Endothelial cell of umbilical vein (primary cell): Measurements from ENCODE around the gene TOB1. TPM values are rescaled to one million over a fixed set of nuclear protein-coding genes. Genes with fewer than 3 reads are reported as not detected.

ENCODE experiments used
- BruUV-seq: library from RNA; stranded (reverse); fragments of 400-500 nt; replicated peaks from 2 replicates; lab custom pipeline; 2021; lab: Mats Ljungman, UMichigan
- CTCF ChIA-PET: fragments of 300-600, 350-600 bp; sonication (Branson Sonifier 250); formaldehyde crosslinking; loops from one replicate; lab custom pipeline; 2021; ENCODE audit warnings: antibody characterized with exemption, inconsistent platforms; lab: Charles Lee
- POLR2A ChIA-PET: fragments of 300-600, 350-600 bp; sonication (Branson Sonifier 250); formaldehyde crosslinking; loops from one replicate; lab custom pipeline; 2021; ENCODE audit warnings: antibody characterized with exemption, inconsistent platforms; lab: Charles Lee
- DNase-seq: peaks from one replicate; pipeline ENCODE4 v3.0.0-alpha.2; 2011; ENCODE audit warnings: low read depth, low spot score
- FAIRE-seq: peaks from 2 replicates; lab custom pipeline; 2011; peaks lifted over from hg19 to GRCh38; lab: Jason Lieb, UNC
- H2AFZ ChIP-seq: 2 replicates; pipeline ENCODE4 v1.6.0; 2012; ENCODE audit warnings: low read depth, low read length, control low read depth, inconsistent platforms
- H3K27ac ChIP-seq: 2 replicates; pipeline ENCODE4 v1.5.1; 2011; ENCODE audit warnings: low read depth, mild to moderate bottlenecking, control low read depth, low read length, moderate library complexity; ENCODE audit not compliant: insufficient read depth
- H3K27me3 ChIP-seq, 2 experiments: 2 replicates each; pipeline versions ENCODE4 v1.6.0 to v1.6.1; 2011; ENCODE audit warnings: low read length in 2 of 2, mixed read lengths in 1 of 2; ENCODE audit not compliant: control insufficient read depth in 2 of 2, insufficient read depth in 2 of 2
- H3K36me3 ChIP-seq, 2 experiments: 2 replicates in 1 of 2; 3 replicates in 1 of 2; pipeline ENCODE4 v1.5.1; 2011; ENCODE audit warnings: low read length in 2 of 2, mild to moderate bottlenecking in 1 of 2, moderate library complexity in 1 of 2; ENCODE audit not compliant: control insufficient read depth in 2 of 2, insufficient read depth in 2 of 2; ENCODE audit errors: extremely low read depth in 1 of 2
- H3K4me1 ChIP-seq: 3 replicates; pipeline ENCODE4 v1.5.1; 2011; ENCODE audit warnings: mild to moderate bottlenecking, low read length; ENCODE audit not compliant: control insufficient read depth, insufficient read depth; ENCODE audit errors: extremely low read depth
- H3K4me2 ChIP-seq: 2 replicates; pipeline ENCODE4 v1.6.1; 2011; ENCODE audit warnings: low read length, control low read depth, mixed read lengths; ENCODE audit not compliant: insufficient read depth
- H3K4me3 ChIP-seq, 3 experiments: fragments of 200-600 bp in 1 of 3; sonication (generic), shearing (Covaris generic) in 1 of 3; replicated peaks in 1 of 3; 2 replicates each; pipeline ENCODE4 v1.5.1; 2011 to 2016; ENCODE audit warnings: control low read depth in 3 of 3, low read length in 3 of 3, mild to moderate bottlenecking in 2 of 3, inconsistent platforms in 1 of 3, low read depth in 1 of 3, moderate library complexity in 1 of 3; ENCODE audit not compliant: insufficient read depth in 1 of 3
- H3K79me2 ChIP-seq: 2 replicates; pipeline ENCODE4 v1.6.0; 2012; ENCODE audit warnings: low read length, inconsistent platforms; ENCODE audit not compliant: control insufficient read depth, insufficient read depth
- H3K9ac ChIP-seq: replicated peaks from 2 replicates; pipeline ENCODE3; 2011; ENCODE audit warnings: low read length, control low read depth; ENCODE audit not compliant: insufficient read depth; ENCODE audit errors: extremely low read depth
- H3K9me1 ChIP-seq: replicated peaks from 3 replicates; pipeline ENCODE4 v1.6.0; 2011; ENCODE audit warnings: mild to moderate bottlenecking, low read length; ENCODE audit not compliant: control insufficient read depth, insufficient read depth; ENCODE audit errors: extremely low read depth
- H3K9me3 ChIP-seq: replicated peaks from 2 replicates; pipeline ENCODE4 v1.5.1; 2012; ENCODE audit warnings: low read length, inconsistent platforms; ENCODE audit not compliant: control insufficient read depth, insufficient read depth
- H4K20me1 ChIP-seq: replicated peaks from 2 replicates; pipeline ENCODE3; 2011; ENCODE audit warnings: mild to moderate bottlenecking, low read length; ENCODE audit not compliant: control insufficient read depth, insufficient read depth; ENCODE audit errors: extremely low read depth
- CTCF ChIP-seq, 2 donors: IDR thresholded peaks; 1 replicate in 1 of 2; 2 replicates in 1 of 2; pipeline ENCODE4 v1.5.1; 2011; ENCODE audit warnings: low read length in 2 of 2, mild to moderate bottlenecking in 2 of 2, moderate library complexity in 2 of 2, control low read depth in 1 of 2, inconsistent platforms in 1 of 2, low read depth in 1 of 2; ENCODE audit not compliant: insufficient read depth in 1 of 2; ENCODE audit errors: extremely low read depth in 1 of 2
- EZH2 ChIP-seq: IDR thresholded peaks from 2 replicates; pipeline ENCODE4 v1.6.1; 2012; ENCODE audit warnings: borderline replicate concordance, low read depth, mild to moderate bottlenecking, moderate library complexity, low read length, inconsistent platforms; ENCODE audit not compliant: severe bottlenecking
- FOS ChIP-seq: IDR thresholded peaks from 2 replicates; pipeline ENCODE4 v1.6.1; 2011; ENCODE audit warnings: mild to moderate bottlenecking, low read length, moderate library complexity, borderline replicate concordance; ENCODE audit not compliant: insufficient read depth
- GATA2 ChIP-seq: IDR thresholded peaks from 2 replicates; pipeline ENCODE4 v1.7.0; 2011; ENCODE audit warnings: low read depth, mild to moderate bottlenecking, moderate library complexity, mixed read lengths, low read length; ENCODE audit not compliant: insufficient read length, insufficient read depth
- JUN ChIP-seq: IDR thresholded peaks from 2 replicates; pipeline ENCODE4 v1.6.1; 2011; ENCODE audit warnings: borderline replicate concordance, low read depth; ENCODE audit not compliant: insufficient read length, insufficient read depth
- MAX ChIP-seq: IDR thresholded peaks from 2 replicates; pipeline ENCODE4 v1.6.1; 2011; ENCODE audit not compliant: insufficient read depth, insufficient read length
- MYC ChIP-seq: IDR thresholded peaks from one replicate; pipeline ENCODE4 v1.6.1; 2011; ENCODE audit warnings: mild to moderate bottlenecking, low read depth, low read length
- POLR2A ChIP-seq: IDR thresholded peaks from 2 replicates; pipeline ENCODE4 v1.6.1; 2012; ENCODE audit warnings: low read depth, mild to moderate bottlenecking, control low read depth, low read length
- POLR2AphosphoS5 ChIP-seq: IDR thresholded peaks from 2 replicates; pipeline ENCODE4 v1.6.1; 2012; ENCODE audit warnings: low read depth, mild to moderate bottlenecking, control low read depth, low read length, moderate library complexity; ENCODE audit not compliant: insufficient read depth
- dilution Hi-C: fragments of 300-500 bp; cut with MboI; formaldehyde crosslinking; loops from one replicate; pipeline ENCODE4 v1.15.0; 2019; ENCODE audit warnings: low sequenced_read_pairs; ENCODE audit not compliant: extremely low pct_ligation_motif_present
- intact Hi-C: fragments of 100-400 bp; cut with micrococcal nuclease; formaldehyde crosslinking; loops from one replicate; pipeline ENCODE4 v1.10.0; 2022
- polyA plus RNA-seq, 4 experiments: library from polyadenylated mRNA; depleted of rRNA in 3 of 4; stranded (reverse) in 3 of 4; unstranded in 1 of 4; fragments of >200 nt; gene quantifications; 2 replicates each; pipeline versions ENCODE4 v1.2.1 to v1.2.3, GENCODE V29; 2011 to 2012; ENCODE audit warnings: missing spikeins in 1 of 4
- total RNA-seq: library from RNA; stranded (reverse); gene quantifications from 2 replicates; pipeline ENCODE4 v1.2.3, GENCODE V29; 2021

The TOB1 gene
- total and polyA plus RNA-seq, 2 donors (not counting 3 experiments of a cell fraction or from before 2014, with no cell fraction given) = 3.3 to 12.9 TPM

GRCh38 chr17:50866950-50867362, 802 bp upstream of the TOB1 start:
- dilution Hi-C loops = no loop called here
- H2AFZ ChIP-seq = peak overlapping the region; percentile 77
- peaks cover 11% of the 10 kb centered on the region for H3K4me1 ChIP-seq
- ChIA-PET CTCF (interaction anchor here (0.6 to 8.0 kb wide), 8 partner anchors 16 to 286 kb away, joined by 3 to 149 read pairs (median 4); partner anchors contain the start of gene NME1), POLR2A (interaction anchor here (0.8 to 2.9 kb wide), 10 partner anchors 13 to 286 kb away, joined by 3 to 67 read pairs (median 4); partner anchors contain the start of genes NME1 and SPAG9)
- H3K27me3 ChIP-seq = peaks cover 1 to 2% of the 10 kb centered on the region in 2 experiments
- H3K9me3 ChIP-seq = no peaks in the 10 kb centered on the region
- no peak for FAIRE-seq
- H3K27ac ChIP-seq = peak overlapping the region; percentile 38
- peak overlapping the region; percentile 38 for H3K4me2 ChIP-seq
- peaks cover 4% of the 10 kb centered on the region for H3K79me2 ChIP-seq
- H3K9me1 ChIP-seq = no peaks in the 10 kb centered on the region
- BruUV-seq = no TSS peak
- H4K20me1 ChIP-seq = no peaks in the 10 kb centered on the region
- peaks cover 2 to 5% of the 10 kb centered on the region in 2 experiments for H3K36me3 ChIP-seq
- no peak for DNase-seq
- no peak for TF ChIP-seq GATA2
- no peak for TF ChIP-seq FOS
- no peak for TF ChIP-seq CTCF (IDR thresholded peaks at IDR 0.05; ENCODE audit: extremely low read depth in 1 of 2, insufficient read depth in 1 of 2, low read depth in 1 of 2, low read length in 2 of 2)
- TF ChIP-seq POLR2AphosphoS5 = no peak
- TF ChIP-seq MYC = no peak
- no peak for TF ChIP-seq JUN
- no peak for TF ChIP-seq POLR2A
- no peak for TF ChIP-seq EZH2
- TF ChIP-seq MAX = no peak
- peak overlapping the region; percentile 45 to 63 (median 48) for H3K4me3 ChIP-seq
- intact Hi-C loops = loop anchor here (1.0 to 5.0 kb wide), 7 partner anchors 52 to 395 kb away; partner anchors contain the start of genes MBTD1, NME1, SPAG9 and UTP18
- peak overlapping the region; percentile 39 for H3K9ac ChIP-seq
